ENCODE results near the gene CDH4. TPM values are rescaled to one million over a fixed set of nuclear protein-coding genes. Genes with fewer than 3 reads are reported as not detected.
"Not testable (repeated sequence)": the region's sequence is repeated elsewhere in the genome, so short reads cannot be mapped to it uniquely, and the experiment has no call there.

CDH4 gene
- total RNA-seq, 1 donor from 2014 or later: 2.9 TPM

GRCh38 chr20:61942526-61942925, 690.5 kb downstream of the CDH4 start:
- H3K4me2 ChIP-seq: no peak overlapping the region
- H4K20me1 ChIP-seq (ENCODE audit: low read depth): no peaks in the 10 kb centered on the region
- H3K4me3 ChIP-seq: no peak overlapping the region
- Mint-ChIP-seq H3K9me3 (no peaks in the 10 kb centered on the region), H3K27ac (no peak overlapping the region), H3K4me1 (no peaks in the 10 kb centered on the region), H3K36me3 (no peaks in the 10 kb centered on the region), H3K27me3 (ENCODE audit: insufficient read depth, low read depth) (no peaks in the 10 kb centered on the region), H3K4me3 (no peak overlapping the region)
- H3K79me2 ChIP-seq (ENCODE audit: low read depth): no peaks in the 10 kb centered on the region
- no peaks in the 10 kb centered on the region for H3K36me3 ChIP-seq
- no peak overlapping the region for H3K27ac ChIP-seq
- H3K9me3 ChIP-seq (ENCODE audit: low read depth): no peaks in the 10 kb centered on the region
- H2AFZ ChIP-seq (replicated peaks): no peak overlapping the region
- H3K9ac ChIP-seq: no peak overlapping the region
- no peak for DNase-seq (ENCODE audit: low spot score)
- TF ChIP-seq CTCF (IDR thresholded peaks at IDR 0.05): no peak
- TF ChIP-seq EZH2phosphoT487 (IDR thresholded peaks at IDR 0.05): no peak
- no peak for TF ChIP-seq EZH2 (IDR thresholded peaks at IDR 0.05)
- H3K4me1 ChIP-seq: no peaks in the 10 kb centered on the region
- no peaks in the 10 kb centered on the region for H3F3A ChIP-seq (ENCODE audit: low read depth)
- H3K27me3 ChIP-seq: no peaks in the 10 kb centered on the region

- H3K4me1 ChIP-seq; H3K4me3 Mint-ChIP-seq; H3K4me3 ChIP-seq; H3K9me3 ChIP-seq (ENCODE audit: low read depth); H3K27ac Mint-ChIP-seq; H3K36me3 ChIP-seq; H3K27me3 ChIP-seq; H2AFZ ChIP-seq (replicated peaks); H3F3A ChIP-seq (ENCODE audit: low read depth); H3K4me2 ChIP-seq; H3K9me3 Mint-ChIP-seq; H4K20me1 ChIP-seq (ENCODE audit: low read depth); H3K36me3 Mint-ChIP-seq; H3K27ac ChIP-seq; DNase-seq (ENCODE audit: low spot score); H3K9ac ChIP-seq; H3K79me2 ChIP-seq (ENCODE audit: low read depth); H3K27me3 Mint-ChIP-seq (ENCODE audit: insufficient read depth, low read depth); H3K4me1 Mint-ChIP-seq: not testable (repeated sequence)
Observed at GRCh38 chr20:61944967-61945366, 692.9 kb downstream of the CDH4 start.

GRCh38 chr20:61945495-61945894, 693.4 kb downstream of the CDH4 start:
- H3K27me3 Mint-ChIP-seq (ENCODE audit: insufficient read depth, low read depth); H3K4me1 Mint-ChIP-seq; H4K20me1 ChIP-seq (ENCODE audit: low read depth); DNase-seq (ENCODE audit: low spot score); H2AFZ ChIP-seq (replicated peaks); H3K9me3 Mint-ChIP-seq; H3K36me3 Mint-ChIP-seq; H3K9me3 ChIP-seq (ENCODE audit: low read depth); H3K79me2 ChIP-seq (ENCODE audit: low read depth); H3K27ac ChIP-seq; H3K9ac ChIP-seq; H3K27ac Mint-ChIP-seq; H3K4me1 ChIP-seq; H3K36me3 ChIP-seq; H3F3A ChIP-seq (ENCODE audit: low read depth); H3K27me3 ChIP-seq; H3K4me2 ChIP-seq; H3K4me3 ChIP-seq; H3K4me3 Mint-ChIP-seq: not testable (repeated sequence)

GRCh38 chr20:61948056-61948455, 696.0 kb downstream of the CDH4 start:
- H3K9me3 Mint-ChIP-seq, H3K4me1 Mint-ChIP-seq: not testable (repeated sequence)

DNA sequence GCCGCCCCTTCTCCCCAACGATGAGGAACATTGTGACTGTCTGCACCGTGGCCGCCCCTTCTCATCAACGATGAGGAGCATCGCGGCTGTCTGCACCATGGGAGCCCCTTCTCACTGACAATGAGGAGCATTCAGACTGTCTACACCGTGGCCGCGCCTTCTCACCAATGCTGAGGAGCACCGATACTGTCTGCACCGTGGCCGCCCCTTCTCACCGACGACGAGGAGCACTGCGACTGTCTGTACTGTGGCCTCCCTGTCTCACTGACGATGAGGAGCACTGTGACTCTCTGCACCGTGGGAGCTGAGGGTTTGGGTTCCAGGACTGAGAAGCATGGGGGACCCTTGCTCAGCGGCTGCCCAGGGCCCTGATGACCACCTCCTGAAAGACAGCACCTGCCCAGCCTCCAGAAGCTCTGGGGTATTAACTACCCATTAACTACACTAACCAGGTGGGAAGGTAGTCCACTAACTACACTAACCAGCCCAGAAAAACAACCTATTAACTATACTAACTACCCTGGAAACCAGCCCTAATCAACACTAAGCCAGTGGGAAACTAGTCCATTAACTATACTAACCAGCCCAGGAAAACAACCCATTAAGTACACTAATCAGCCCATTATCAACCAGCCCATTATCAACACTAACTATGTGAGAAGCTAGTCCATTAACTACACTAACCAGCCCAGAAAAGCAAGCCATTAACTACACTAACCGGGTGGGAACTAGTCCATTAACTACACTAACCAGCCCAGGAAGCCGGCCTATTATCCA, 696.7 kb downstream of the CDH4 start:
- Histone ChIP-seq H3K4me1 (no peaks in the 10 kb centered on the region), H3K79me2 (ENCODE audit: low read depth) (no peaks in the 10 kb centered on the region), H3K9ac (no peak overlapping the region), H4K20me1 (ENCODE audit: low read depth) (peaks cover 14% of the 10 kb centered on the region), H3K36me3 (no peaks in the 10 kb centered on the region), H2AFZ (replicated peaks) (no peak overlapping the region), H3K4me2 (no peak overlapping the region), H3K9me3 (ENCODE audit: low read depth) (no peaks in the 10 kb centered on the region), H3K4me3 (no peak overlapping the region), H3K27me3 (no peaks in the 10 kb centered on the region), H3F3A (ENCODE audit: low read depth) (no peaks in the 10 kb centered on the region), H3K27ac (no peak overlapping the region)
- no peak overlapping the region for H3K27ac Mint-ChIP-seq
- peaks cover 8% of the 10 kb centered on the region for H3K4me1 Mint-ChIP-seq
- H3K36me3 Mint-ChIP-seq: no peaks in the 10 kb centered on the region
- H3K27me3 Mint-ChIP-seq (ENCODE audit: insufficient read depth, low read depth): peaks cover 4% of the 10 kb centered on the region
- no peaks in the 10 kb centered on the region for H3K9me3 Mint-ChIP-seq
- no peak overlapping the region for H3K4me3 Mint-ChIP-seq
- no peak for TF ChIP-seq EZH2 (IDR thresholded peaks at IDR 0.05)
- DNase-seq (ENCODE audit: low spot score): no peak

More at GRCh38 chr20:61948056-61948455, 696.0 kb downstream of the CDH4 start:
- not testable (repeated sequence) for H3K27me3 ChIP-seq; H3F3A ChIP-seq (ENCODE audit: low read depth); H3K27ac ChIP-seq; H3K36me3 ChIP-seq; DNase-seq (ENCODE audit: low spot score); H3K79me2 ChIP-seq (ENCODE audit: low read depth); H3K4me2 ChIP-seq; H3K27me3 Mint-ChIP-seq (ENCODE audit: insufficient read depth, low read depth); H3K4me1 ChIP-seq; H3K4me3 ChIP-seq; H3K4me3 Mint-ChIP-seq; H3K36me3 Mint-ChIP-seq; H3K9me3 ChIP-seq (ENCODE audit: low read depth); H3K27ac Mint-ChIP-seq; H3K9ac ChIP-seq; H2AFZ ChIP-seq (replicated peaks)
- peaks cover 14% of the 10 kb centered on the region for H4K20me1 ChIP-seq (ENCODE audit: low read depth)

Data from neural progenitor cell (in vitro differentiated cells).